ENCODE measurements around the gene TMEM95. TPM values are rescaled to one million over a fixed set of nuclear protein-coding genes. Genes with fewer than 3 reads are reported as not detected.

TMEM95 gene
- total and polyA plus RNA-seq, 2 experiments from 2014 or later = not detected

GRCh38 chr17:7361906-7362305 lies 7.0 kb downstream of the TMEM95 start:
- H3K27ac ChIP-seq (ENCODE audit: low read depth) = no peak overlapping the region
- H3K4me1 ChIP-seq (ENCODE audit: insufficient read depth) = peaks cover 3% of the 10 kb centered on the region; the same call in 1 of the 2 replicates
- no peaks in the 10 kb centered on the region for H3K36me3 ChIP-seq (ENCODE audit: insufficient read depth)
- no peaks in the 10 kb centered on the region for H3K9me2 ChIP-seq (ENCODE audit: insufficient read depth)
- Mint-ChIP-seq H3K9me3 (no peaks in the 10 kb centered on the region), H3K4me3 (no peak overlapping the region), H3K27me3 (ENCODE audit: insufficient read depth, low read depth, poor library complexity) (peaks cover 9% of the 10 kb centered on the region), H3K36me3 (ENCODE audit: low read depth) (no peaks in the 10 kb centered on the region), H3K27ac (no peak overlapping the region), H3K4me1 (peaks cover 3% of the 10 kb centered on the region; the same call in 2 of the 3 replicates)
- no peak overlapping the region for H3K4me2 ChIP-seq
- no peaks in the 10 kb centered on the region for H4K20me1 ChIP-seq (replicated peaks; ENCODE audit: insufficient read depth)
- TF ChIP-seq POLR2AphosphoS5 (IDR thresholded peaks at IDR 0.05; ENCODE audit: low read depth) = no peak
- TF ChIP-seq EZH2 (IDR thresholded peaks at IDR 0.05; ENCODE audit: low read depth, unreplicated experiment) = no peak
- no peak for TF ChIP-seq ZNF331 (CRISPR knock-in tag; IDR thresholded peaks at IDR 0.05; ENCODE audit: low read depth)
- TF ChIP-seq ETS1 (IDR thresholded peaks at IDR 0.05) = no peak
- TF ChIP-seq REST (IDR thresholded peaks at IDR 0.05; ENCODE audit: unreplicated experiment) = no peak
- TF ChIP-seq NANOG (IDR thresholded peaks at IDR 0.05; ENCODE audit: borderline replicate concordance) = no peak
- no peak for TF ChIP-seq ZNF462 (CRISPR knock-in tag; IDR thresholded peaks at IDR 0.05)
- no peak for TF ChIP-seq JUNB (IDR thresholded peaks at IDR 0.05; ENCODE audit: unreplicated experiment)
- no peak for TF ChIP-seq CTCF (conservative IDR thresholded peaks at IDR 0.05; ENCODE audit: low read depth in 2 of 2)
- TF ChIP-seq STAT1 (IDR thresholded peaks at IDR 0.05; ENCODE audit: unreplicated experiment) = no peak
- TF ChIP-seq EZH2phosphoT487 (IDR thresholded peaks at IDR 0.05; ENCODE audit: unreplicated experiment) = no peak
- no peak for DNase-seq (ENCODE audit: low spot score)
- no peak for ATAC-seq
- no peaks in the 10 kb centered on the region; the same call in 1 of the 2 replicates for H3F3A ChIP-seq (replicated peaks; ENCODE audit: low read depth)
- H3K79me2 ChIP-seq (replicated peaks; ENCODE audit: insufficient read depth) = no peaks in the 10 kb centered on the region
- H2AFZ ChIP-seq = no peak overlapping the region
- H3K4me3 ChIP-seq = no peak overlapping the region
- H3K27me3 ChIP-seq (ENCODE audit: insufficient read depth) = no peaks in the 10 kb centered on the region

Data from GM23338 (cell line).